T follicular helper cell (primary cell): ENCODE measurements around the gene ETS2.

Source experiments
- DNase-seq: peaks from one replicate; pipeline ENCODE4 v3.0.0-alpha.2; 2020; ENCODE audit warnings: low read depth
- total RNA-seq, 2 experiments: gene quantifications; one replicate each; lab custom pipeline; 2026; lab: John Stamatoyannopoulos, UW

Gene ETS2
- total RNA-seq, result 23.9 to 97.3 reads per million in 2 experiments

DNA sequence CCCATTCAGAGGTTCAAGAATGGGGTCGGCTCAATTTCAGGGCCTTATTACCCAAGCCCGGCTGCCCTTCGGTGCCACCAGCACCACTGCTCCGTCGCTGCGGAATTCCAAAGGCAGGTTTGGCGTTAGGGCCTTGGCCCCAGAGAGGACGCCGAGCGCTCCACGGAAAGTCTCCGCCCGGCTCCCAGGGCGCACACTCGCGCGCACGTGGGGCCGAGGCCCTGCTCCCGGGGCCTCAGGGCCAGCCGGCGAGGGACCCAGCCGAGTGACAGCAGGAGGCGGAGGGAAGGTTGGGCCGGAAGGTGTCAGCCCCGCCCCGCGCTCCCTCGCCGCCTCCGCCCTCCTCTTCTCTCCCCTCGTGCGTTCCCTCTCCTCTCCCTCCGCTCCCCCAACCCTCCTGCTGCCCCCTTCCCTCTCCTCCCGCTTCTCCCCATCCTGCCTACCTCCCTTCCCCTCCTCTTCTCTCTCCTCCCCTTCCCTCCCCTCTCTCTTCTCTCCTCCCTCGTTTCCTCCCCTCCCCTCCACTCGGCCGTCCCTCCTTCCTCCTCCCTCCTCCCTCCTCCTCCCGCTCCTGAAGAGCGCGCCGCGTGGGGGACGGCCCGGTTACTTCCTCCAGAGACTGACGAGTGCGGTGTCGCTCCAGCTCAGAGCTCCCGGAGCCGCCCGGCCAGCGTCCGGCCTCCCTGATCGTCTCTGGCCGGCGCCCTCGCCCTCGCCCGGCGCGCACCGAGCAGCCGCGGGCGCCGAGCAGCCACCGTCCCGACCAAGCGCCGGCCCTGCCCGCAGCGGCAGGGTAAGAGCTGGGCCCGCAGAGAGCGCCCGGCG is at the start of gene ETS2:
Gene ETS2 (plus strand): TSS at position 602 of the 825 bp plus-strand sequence. CDS start 4,106 bp downstream, outside the sequence.
- peak; percentile 46 for DNase-seq

DNA sequence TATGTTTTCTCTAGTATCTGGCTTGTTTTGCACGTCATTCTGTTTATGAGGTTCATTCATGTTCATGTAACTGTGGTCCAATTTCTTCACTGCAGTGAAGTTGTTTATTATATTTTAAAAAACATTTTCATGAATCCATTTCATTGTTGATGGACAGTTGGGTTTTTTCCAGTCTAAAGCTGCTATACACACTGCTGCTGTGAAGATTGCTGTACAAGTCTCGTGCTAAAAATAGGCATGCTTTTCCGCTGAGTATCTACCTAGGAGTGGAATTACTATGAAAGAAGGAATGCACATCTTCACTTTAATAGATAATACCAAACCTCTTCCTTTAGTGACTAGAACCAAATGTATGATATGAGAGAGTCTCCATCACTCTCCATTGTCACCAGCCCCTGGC is 49.0 kb upstream of the ETS2 start:
- DNase-seq, result no peak

DNA sequence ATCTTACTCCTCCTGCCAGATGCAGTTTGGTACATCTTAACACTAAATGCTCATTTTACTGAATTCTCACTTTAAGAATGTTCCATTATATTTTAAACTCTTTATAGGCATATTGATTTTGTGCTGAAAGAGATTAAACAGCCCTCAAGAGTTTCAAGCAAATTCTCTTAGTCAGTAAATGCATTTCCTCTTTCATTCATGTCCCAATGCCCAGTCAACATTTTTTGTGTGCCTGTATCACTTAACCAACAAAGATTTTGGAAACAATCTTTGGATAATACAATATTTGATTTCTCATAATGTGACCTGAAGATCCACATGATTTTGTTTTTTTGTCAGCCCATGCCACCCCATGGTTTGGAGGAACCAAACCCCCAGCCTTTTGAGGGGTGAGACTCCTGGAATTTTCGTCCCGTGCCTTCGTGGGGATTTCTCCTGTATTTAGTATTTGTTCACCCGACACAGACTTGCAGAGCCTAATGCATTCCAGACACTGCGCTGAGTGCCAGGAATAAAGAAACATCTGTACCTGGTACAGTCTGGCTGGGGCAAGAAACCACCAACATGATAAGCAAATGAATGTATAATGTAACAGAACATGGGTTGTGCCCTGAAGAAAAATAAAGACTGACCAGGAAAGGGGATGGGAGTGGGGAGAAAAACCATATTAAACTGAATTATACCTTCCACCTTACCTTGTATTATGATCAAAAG is 47.1 kb upstream of the ETS2 start:
- DNase-seq, result no peak

DNA sequence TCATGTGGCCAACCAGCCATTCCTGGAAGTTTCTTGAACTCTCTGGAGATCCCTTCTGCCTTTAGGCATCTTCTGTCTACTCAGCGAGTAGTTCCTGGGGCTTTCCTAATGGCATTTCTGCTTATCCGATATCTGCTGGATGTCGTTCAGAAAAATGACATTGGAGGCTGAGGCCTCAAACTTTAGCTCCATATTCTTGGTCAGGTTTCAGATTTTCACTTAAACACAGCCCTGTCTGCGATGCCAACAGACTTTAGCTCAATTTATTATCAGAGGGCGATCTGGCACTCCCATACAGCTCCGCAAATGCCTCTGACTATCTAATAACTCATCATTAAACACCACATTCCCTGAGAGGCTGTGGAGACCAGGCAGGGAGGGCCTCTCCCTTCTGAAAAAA is 46.3 kb upstream of the ETS2 start:
- DNase-seq, result no peak

DNA sequence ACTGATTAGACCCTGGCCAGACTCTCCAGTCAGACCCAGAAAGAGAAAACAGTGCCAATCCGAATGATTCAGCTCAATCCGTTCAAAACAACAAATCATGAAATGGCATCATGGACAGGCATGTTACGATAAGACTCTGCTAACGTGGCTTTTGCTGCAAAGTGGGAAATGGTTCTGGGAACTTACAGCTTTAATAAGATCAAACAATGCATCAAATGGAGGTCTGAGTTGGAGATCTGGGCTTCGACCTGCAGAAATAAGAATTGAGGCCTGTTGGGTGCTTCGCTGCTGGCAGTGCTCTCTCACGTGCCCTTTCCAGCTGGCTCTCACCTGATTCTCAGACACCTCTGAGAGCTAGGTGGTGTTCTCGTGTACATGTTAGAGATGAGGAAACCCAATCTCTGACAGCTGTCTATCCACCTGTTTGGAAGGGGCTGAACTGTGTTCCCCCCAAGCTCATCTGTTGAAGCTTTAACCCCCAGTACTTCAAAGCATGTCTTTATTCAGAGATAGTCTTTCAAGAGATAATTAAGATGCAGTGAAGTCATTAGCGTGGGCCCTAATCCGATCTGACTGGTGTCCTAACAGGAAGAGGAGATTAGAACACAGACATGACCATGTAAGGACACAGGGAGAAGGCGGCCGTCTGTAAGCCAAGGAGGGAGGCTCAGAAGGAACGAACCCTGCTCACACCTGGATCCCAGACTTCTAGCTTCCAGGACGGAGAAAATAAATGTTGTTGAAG is 45.5 kb upstream of the ETS2 start:
- DNase-seq, result no peak

DNA sequence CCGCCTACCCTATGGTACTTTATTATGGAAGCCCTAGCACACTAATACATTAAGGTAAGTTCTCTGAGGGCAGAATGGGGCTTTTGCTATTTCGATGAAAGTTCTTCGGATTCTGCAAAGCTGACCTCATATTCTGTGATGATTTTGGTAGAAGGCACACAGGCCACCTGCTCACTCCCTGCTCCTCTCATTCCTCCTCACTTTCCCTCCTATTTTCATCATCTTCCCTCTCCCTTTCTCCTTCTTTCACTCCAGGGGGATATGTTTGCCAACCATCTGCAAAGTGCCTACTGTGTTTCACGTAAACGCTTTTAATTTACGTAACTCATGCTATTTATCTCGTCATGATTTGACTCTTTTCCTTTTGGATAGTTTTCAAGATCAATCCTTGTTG is 45.0 kb upstream of the ETS2 start:
- DNase-seq, result no peak

DNA sequence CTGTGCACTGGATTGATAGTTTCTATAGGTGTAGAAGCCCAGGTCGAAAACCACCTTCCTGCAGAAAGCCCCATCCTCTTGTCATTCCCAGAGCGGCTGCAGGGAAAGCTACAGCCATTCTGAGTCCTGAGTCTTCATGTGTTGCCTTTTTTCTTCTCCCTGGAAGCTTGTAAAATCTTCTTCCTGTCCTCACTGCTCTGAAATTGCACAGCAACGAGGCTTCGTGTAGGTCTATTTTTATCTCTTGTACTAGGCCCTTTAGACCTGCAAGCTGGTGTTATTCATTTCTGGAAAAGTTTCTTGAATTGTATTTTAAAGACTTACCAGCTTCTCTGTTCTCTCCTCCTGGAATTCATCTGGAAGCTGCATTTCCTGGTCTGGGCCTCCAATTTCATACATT is 44.2 kb upstream of the ETS2 start:
- no peak for DNase-seq

DNA sequence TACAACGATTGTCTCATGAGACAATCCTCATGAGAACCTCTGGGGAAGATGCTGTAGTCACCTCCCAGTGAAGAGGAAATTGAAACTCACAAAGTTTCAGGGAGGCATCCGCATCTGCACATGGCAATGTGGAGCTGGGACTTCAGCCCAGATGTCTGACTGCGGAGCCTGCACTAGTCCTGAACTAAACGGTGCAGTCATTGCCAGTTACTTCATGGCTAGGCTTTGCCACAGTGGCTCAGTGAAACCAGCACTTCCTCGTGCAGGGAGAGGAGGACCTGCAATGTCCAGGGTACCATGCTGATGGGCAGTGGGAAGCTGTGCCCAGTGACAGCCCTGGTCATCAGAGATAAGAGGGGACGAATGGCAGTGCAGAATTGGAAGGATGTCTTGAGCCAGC is 40.7 kb upstream of the ETS2 start:
- DNase-seq, result no peak

DNA sequence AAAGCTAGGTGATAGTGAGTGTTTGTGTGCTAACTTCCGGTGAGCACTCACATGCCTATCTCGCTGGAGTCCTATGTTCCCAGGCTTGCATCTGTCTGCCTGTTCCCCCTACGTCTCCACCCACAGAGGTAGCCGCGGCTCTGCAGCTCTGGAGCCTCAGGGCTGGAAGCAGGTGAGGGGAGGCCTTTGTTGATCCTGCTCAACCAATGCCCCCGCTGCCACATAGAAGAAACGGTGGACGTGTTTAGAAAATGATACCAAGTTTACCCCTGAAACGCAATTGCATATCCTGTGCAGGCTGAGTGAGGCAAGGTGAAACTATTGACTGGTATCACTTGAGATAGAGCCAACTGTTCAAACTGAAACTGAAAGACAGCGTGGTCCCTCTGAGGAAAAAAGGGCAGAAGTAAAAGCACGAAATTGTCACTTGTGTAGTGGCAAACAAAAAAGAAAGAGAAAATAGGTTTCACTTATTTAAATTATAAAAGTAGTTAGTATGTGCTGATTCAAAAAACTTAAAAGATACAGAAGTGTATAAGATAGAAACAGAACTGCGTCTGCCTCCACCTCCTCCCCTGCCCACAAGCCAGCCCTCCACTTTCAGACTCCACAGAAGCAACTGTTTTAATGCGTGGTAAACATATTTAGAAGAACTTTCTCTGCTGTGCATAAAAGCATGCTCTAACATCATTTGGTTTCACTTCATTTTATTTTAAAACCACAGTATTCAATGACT is 38.6 kb upstream of the ETS2 start:
- DNase-seq, result peak; percentile 7

DNA sequence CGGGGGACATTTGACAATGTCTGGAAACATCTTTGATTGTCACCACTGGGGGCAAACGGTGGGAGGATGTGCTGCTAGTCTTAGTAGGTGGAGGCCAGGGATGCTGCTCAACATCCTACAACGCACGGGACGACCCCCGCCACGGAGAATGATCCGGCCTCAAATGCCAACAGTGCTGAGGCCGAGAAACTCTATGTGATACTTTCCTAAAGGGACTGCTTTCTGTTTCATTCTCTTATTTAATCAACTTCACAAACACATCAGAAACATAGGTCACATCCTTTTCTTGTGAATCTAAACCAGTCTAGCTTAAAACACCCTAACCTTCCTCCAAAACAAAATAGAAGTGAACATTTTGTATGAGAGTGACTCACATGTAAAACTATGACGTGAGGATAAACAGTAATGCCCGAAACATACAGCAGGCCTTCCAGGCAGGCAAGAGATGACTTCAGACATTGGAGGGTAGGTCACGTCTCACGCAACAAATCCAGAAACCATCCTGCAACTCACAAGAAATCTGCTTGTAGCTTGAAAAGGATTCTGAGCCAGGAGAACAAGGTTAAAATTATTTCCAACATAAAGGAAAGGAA is 37.2 kb upstream of the ETS2 start:
- DNase-seq, result no peak

DNA sequence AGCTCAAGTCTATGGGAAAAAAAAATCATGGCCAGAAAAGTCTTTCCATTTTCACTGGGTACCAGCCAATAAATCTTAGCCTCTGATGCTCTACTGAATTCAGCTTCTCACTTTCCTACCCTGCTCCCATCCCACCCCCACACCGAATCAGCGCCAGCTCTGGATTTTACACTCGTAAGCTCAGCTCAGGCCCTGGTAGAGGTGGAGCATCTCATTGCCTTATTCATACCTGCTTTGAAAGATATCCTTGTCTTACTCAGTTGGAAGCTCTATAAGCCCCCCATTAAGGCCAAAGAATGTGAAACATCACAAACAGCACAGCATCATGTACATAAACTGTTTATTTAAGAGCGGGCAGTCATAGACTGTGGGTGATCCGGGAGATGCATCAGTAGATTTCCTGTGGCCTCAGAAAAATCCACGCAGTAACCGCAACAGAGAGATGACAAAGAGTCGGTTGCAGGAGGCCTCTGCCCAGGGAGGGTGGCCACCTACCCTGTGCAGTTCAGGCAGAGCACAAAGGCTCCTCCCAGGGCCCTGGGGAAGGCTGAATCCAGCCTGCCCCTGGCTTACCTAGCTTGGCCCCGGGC is 36.4 kb upstream of the ETS2 start:
- no peak for DNase-seq

DNA sequence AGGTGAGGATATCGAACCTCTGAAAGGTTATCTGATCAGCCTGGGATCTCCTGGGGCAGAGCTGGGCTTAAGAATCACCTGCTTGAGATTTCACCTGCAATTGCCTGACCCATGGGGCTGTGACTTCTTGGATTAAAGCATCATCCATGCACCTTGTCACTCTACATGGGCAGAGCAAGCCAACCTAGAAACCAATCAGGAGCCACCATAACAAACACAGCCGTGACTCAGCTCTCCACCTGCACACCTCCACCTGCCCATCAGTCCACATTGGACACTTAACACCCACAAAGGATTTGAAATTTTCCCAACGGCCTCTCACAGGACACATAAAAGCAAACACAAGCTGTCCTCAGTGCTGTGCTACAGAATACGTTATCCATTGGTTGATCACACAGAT is 35.1 kb upstream of the ETS2 start:
- DNase-seq, result no peak

DNA sequence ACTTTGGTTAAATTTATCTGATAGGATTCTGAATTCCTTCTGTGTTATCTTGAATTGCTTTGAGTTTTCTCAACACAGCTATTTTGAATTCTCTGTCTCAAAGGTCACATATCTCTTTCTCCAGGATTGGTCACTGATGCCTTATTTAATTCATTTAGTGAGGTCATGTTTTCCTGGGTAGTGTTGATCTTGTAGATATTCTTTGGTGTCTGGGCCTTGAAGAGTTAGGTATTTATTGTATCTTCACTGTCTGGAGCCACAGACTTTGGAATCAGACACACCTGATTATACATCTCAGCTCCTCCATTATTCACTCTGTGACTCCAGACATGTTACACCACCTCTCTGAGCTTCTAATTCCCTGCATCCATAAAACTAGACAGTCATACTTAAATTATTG is 34.2 kb upstream of the ETS2 start:
- DNase-seq, result no peak

DNA sequence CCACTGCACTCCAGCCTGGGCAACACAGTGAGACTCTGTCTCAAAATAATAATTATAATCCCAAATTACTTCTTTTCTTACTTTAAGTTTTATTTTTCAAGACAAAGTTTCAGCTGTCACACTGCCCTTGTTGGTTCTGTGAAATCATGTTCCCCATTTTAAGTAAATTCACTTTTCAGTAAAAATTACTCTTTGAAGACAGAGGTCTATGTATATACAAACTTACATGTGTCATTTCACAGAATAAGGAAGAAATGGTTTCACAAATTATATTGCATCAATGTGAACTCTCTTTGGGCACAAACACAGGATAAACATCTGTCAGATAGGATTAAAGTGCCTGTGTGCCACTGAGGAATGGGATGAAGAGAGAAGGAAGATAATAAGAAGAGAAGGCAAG is 33.1 kb upstream of the ETS2 start:
- DNase-seq, result no peak

DNA sequence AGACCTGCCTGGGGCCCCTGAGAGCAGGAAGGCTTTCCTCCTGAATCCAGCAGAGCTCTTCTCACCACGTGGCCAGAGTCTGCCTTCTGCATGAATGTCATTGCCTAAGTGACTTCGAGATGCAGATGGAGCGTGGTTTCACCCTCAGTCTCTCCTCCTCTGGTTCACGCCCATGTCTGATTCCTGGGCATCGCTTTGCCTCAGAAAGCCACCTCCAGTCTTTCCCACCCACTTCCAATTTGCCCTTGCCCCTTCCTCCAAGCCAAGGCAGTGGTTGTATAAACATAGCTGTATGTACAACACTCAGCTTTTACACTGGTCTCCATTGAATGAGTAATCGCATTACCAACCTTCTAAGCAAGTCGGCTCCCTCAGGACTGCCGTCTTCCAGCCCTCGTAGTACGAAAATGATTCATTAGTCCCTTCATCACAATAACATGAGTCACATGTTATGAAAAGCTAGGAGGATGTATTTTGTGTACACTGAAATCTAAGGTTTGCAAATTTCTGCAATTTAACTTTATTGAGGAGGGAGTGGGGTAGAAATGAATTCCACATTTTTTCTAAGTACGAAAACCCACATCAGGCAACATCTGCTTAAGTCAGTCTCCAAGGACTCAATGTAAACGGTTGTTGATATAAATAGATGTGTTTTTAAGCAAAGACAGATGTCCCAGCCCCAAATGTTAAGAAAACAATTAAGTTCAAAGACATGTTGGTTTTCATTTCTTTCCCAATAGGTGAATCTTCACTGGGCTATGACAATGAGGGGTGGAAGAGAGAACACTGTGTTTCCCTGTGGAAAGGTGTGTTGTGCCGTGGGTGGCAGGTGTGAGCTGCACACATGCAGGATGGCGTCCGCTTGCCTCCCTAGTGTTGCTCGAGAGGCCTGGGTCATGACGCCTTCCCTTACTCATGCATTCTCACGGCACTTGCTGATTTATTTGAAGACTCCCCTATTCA is 32.3 kb upstream of the ETS2 start:
- no peak for DNase-seq

DNA sequence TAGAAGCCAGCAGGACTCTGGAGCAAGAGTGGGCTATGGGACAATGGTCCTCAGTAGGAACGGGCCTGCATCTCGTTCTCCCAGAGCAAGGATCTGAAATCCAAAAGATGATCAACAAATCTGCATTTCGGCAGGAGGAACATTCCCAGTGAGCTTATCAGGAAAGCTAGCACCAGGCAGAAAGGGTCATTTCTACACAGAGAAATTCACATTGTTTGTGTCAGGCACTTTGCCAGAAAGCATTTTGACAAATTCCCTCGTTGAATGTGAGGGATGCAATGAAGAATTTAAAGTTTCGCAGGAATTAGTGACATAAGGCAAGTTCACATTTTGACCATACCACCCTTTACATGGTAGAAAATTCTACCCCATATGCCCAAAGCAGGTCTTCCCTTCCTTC is 31.6 kb upstream of the ETS2 start:
- DNase-seq, result no peak

DNA sequence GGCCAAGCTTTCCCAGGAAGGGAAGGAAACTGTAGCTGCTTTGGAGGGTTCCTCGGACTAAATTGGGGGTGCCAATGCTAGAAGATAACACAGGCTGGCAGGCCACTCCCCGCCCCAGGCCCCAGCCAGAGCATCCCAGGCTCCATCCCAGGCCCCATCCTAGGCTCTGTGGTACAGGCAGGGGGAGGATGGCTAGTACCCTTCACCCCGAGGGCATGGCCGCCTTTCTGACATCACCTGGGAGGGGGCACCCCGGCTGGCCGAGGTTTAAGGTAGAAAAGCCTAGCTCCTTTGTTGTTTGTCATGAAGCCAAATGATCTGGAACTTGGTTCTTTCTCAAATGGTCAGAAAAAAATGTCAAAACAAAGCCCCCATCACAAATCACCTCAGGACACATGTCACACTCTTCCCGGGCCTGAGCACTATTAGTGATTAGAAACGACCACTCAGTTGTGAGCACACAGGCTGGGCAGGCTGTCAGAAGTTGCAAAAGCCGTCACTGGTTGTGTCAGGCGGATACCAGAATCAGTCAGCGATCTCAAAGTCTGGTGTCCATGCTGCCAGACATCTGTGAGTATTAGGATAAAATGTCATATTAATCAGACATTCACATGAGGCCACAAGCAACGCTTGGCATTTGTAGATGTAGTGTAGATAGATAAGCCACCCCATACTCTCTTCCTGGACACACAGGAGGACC is 31.0 kb upstream of the ETS2 start:
- DNase-seq, result no peak

DNA sequence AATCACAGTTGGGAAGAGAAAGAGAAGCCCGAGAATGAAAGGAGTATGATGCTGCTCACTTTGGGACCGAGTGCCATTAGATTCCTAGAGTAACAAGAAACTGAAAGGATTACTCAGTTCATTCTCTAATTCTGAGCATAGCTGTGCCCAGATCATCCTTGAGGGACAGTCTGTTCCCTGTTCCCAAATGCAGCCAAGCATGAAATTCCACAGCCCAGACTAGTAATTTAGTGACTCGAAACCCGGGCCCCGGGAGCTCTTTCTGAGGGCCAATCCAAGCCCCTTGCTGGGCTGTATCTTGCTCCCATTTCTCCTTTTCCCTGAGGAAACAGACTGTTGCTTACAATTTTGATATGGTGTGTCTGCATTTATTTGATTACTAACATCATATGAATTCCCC is 30.0 kb upstream of the ETS2 start:
- DNase-seq, result no peak

DNA sequence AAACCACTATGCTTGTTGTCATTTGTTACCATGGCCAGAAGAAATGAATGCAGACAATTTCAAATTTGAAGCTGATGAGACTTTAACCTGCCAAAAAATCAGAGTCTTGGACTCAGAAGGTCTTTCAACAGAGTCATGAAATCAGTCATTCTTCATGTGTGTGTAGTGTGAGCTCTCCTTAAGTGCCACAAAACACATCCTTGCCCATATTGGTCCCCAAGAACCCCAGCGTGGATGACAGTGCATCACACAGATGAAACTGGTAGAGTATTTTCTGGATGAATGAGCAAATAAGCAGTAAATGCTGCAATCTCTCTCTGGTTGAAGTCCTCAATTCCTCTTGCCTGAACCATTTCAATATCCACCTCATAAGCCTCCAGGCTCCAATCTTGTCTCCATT is 28.7 kb upstream of the ETS2 start:
- no peak for DNase-seq
